Skeletal muscle tissue (tissue), 4 donors: ENCODE data around the gene PIM3. TPM values are rescaled to one million over a fixed set of nuclear protein-coding genes. Genes with fewer than 3 reads are reported as not detected.

Source experiments
- H3K27ac ChIP-seq: one replicate; pipeline ENCODE4 v1.7.0; 2013; ENCODE audit warnings: mild to moderate bottlenecking, low read depth, low read length, inconsistent platforms
- H3K27me3 ChIP-seq, 3 donors: one replicate each; pipeline ENCODE4 v1.7.0; 2013; ENCODE audit warnings: low read length in 3 of 3; ENCODE audit not compliant: control insufficient read depth in 3 of 3, insufficient read depth in 3 of 3
- H3K36me3 ChIP-seq, 3 donors: one replicate each; pipeline ENCODE4 v1.7.0; 2013; ENCODE audit warnings: low read length in 3 of 3; ENCODE audit not compliant: control insufficient read depth in 3 of 3, insufficient read depth in 3 of 3
- H3K4me1 ChIP-seq, 3 donors: one replicate each; pipeline ENCODE4 v1.7.0; 2013; ENCODE audit warnings: low read length in 3 of 3, mild to moderate bottlenecking in 3 of 3; ENCODE audit not compliant: control insufficient read depth in 3 of 3, insufficient read depth in 3 of 3
- H3K4me3 ChIP-seq, 3 donors: one replicate each; pipeline ENCODE4 v1.7.0; 2013; ENCODE audit warnings: low read length in 3 of 3
- H3K9ac ChIP-seq, 3 donors: one replicate each; pipeline ENCODE4 v1.7.0; 2013; ENCODE audit warnings: low read length in 3 of 3, mild to moderate bottlenecking in 3 of 3, moderate library complexity in 2 of 3, low read depth in 1 of 3
- H3K9me3 ChIP-seq, 3 donors: one replicate each; pipeline ENCODE4 v1.7.0; 2013; ENCODE audit warnings: low read length in 3 of 3; ENCODE audit not compliant: control insufficient read depth in 3 of 3
- total RNA-seq: library from RNA; depleted of rRNA; stranded (reverse); fragments of >200 nt; gene quantifications from one replicate; pipeline ENCODE4 v1.2.3, GENCODE V29; 2014
- donor health status: Osteomylitis.

The PIM3 gene
- total RNA-seq, 1 donor from 2014 or later, result 14.6 TPM

DNA sequence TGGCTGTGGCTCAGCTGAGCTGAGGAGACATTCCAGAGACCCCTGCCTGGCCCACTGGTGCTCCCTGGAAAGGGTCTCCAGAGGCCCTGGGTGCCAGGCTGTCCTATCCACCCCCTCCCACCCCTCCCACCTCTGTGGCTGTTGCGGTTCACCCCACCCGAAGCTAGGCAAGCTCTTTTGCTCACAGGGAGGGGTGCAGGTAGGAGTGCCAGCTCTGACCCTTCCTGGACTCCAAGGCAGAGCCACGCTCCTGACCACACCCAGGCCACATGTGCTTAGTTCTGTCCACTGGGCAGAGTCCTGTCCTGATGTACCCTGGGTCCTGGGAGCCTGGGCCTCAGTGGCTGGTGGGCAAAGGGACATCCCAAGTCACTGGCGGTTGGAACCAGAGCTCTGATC is 35.5 kb downstream of the PIM3 start:
- H3K4me3 ChIP-seq, result no peak overlapping the region
- H3K36me3 ChIP-seq, result no peaks in the 10 kb centered on the region
- H3K9ac ChIP-seq, result no peak overlapping the region
- H3K9me3 ChIP-seq, result peaks cover 0 to 3% (median 0%) of the 10 kb centered on the region in 3 donors
- H3K27ac ChIP-seq, result no peak overlapping the region
- H3K27me3 ChIP-seq, result peaks cover 14 to 26% (median 18%) of the 10 kb centered on the region in 3 donors
- H3K4me1 ChIP-seq, result peaks cover 0 to 6% (median 0%) of the 10 kb centered on the region in 3 donors

DNA sequence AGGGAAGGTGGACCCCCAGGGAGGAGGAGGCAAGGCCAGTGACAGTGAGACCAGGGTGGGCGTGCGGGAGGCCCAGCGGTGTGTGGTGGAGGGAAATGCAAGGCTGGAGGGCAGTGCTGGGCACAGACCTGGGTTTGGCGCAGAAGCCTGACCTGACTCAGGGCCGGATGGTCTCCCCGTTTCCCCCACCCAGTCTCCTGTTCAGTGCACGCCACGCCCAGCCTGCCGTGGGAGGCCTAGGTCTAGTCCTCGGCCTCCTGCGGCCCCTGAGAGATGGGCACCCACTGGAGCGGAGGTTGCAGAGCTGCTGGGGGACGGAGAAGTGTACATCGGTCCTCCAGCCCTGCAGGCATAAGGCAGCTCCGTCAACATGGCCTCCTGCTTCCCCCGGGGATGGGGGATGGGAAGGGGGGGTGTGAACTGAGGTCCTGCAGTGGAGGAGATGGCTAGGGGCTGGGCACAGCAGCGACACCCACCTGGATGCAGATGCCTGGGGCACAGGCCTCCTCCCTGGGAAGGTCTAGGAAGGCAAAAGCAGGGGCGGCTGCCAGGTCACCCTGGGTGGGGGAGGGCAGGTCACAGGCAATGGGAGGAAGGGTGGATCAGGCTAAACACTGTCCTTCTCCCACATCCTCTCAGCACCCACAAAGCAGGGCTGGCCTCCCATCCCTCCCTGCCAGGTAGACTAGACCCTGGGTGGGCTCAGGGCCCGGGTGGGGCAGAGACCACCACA is 36.1 kb downstream of the PIM3 start:
- peaks cover 0 to under 1% (median 0%) of the 10 kb centered on the region in 3 donors for H3K9me3 ChIP-seq
- H3K36me3 ChIP-seq, result no peaks in the 10 kb centered on the region
- H3K27me3 ChIP-seq, result peaks cover 18 to 28% (median 19%) of the 10 kb centered on the region in 3 donors
- no peak overlapping the region for H3K27ac ChIP-seq
- peaks cover 0 to 6% (median 0%) of the 10 kb centered on the region in 3 donors for H3K4me1 ChIP-seq
- H3K4me3 ChIP-seq, result no peak overlapping the region
- no peak overlapping the region for H3K9ac ChIP-seq

DNA sequence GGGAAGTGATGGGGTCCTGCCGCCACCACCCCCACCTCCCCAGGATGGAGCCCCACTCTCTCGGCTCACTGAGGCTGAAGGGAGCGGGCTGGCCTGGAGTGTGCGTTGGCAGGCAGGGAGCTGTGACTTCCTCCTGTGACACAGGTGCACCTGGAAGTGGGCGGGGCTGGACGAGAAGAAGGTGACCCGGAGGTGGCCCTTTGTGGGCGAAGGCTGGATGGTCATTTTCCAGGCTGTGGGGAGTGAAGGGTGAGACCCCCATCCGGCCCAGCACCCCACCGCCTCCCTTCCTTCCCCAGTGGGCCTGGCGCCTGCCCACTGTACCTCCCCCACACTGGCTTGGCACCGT is 36.7 kb downstream of the PIM3 start:
- no peaks in the 10 kb centered on the region for H3K36me3 ChIP-seq
- peaks cover 18 to 28% (median 19%) of the 10 kb centered on the region in 3 donors for H3K27me3 ChIP-seq
- no peak overlapping the region for H3K4me3 ChIP-seq
- no peak overlapping the region for H3K27ac ChIP-seq
- no peak overlapping the region for H3K9ac ChIP-seq
- H3K9me3 ChIP-seq, result no peaks in the 10 kb centered on the region
- peaks cover 0 to 6% (median 0%) of the 10 kb centered on the region in 3 donors for H3K4me1 ChIP-seq

DNA sequence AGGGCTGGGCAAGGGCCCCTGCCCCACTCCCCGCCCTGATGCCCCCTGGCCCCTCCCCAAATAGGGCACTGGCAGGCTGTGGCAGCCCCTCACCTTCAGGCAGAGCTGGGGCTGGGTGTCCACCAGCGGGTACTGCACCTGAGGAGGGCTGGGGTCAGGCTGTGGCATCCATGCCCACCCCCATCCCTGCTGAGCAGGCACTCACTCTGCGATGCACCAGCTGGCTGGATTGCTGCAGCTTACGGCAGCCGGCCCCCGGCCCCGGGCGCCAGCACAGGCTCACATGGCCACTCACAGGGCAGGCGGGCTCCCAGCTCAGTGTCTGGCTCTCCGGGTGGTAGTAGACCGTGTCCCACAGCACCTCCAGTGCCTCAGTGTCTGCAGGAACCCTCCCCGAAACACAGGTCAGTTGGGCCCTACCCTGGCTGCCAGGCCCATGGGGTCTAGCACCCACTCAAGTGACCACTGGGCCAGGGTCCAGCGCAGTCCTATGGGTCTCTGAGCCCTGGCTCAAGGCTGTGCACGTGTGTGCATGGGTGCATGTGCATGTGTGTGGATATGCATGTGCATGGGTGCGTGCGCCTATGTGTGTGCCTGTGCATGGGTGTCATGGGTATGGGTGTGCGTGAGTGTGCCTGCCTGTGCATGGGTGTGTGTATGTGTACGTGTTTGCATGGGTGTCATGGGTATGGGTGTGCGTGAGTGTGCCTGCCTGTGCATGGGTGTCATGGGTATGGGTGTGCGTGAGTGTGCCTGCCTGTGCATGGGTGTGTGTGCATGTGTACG is 37.6 kb downstream of the PIM3 start:
- Histone ChIP-seq H3K27ac (no peak overlapping the region), H3K9me3 (no peaks in the 10 kb centered on the region), H3K4me1 (peaks cover 0 to 3% (median 0%) of the 10 kb centered on the region in 3 donors), H3K36me3 (no peaks in the 10 kb centered on the region), H3K9ac (no peak overlapping the region), H3K4me3 (no peak overlapping the region), H3K27me3 (peaks cover 18 to 32% (median 25%) of the 10 kb centered on the region in 3 donors)

DNA sequence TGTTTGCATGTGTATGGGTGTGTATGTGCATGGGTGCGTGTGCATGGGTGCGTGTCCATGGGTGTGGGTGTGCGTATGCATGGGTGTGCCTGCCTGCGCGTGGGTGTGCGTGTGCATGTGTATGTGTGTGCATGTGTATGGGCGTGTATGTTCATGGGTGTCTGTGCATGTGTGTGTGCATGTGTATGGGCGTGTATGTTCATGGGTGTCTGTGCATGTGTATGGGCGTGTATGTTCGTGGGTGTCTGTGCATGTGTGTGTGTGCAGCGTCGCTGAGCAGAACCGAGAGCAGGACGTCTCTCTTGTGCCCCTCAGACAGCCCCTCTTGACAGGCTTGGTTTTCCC is 38.1 kb downstream of the PIM3 start:
- Histone ChIP-seq H3K36me3 (no peaks in the 10 kb centered on the region), H3K27me3 (peaks cover 18 to 32% (median 25%) of the 10 kb centered on the region in 3 donors), H3K4me1 (no peaks in the 10 kb centered on the region), H3K4me3 (no peak overlapping the region), H3K27ac (no peak overlapping the region), H3K9ac (no peak overlapping the region), H3K9me3 (no peaks in the 10 kb centered on the region)

DNA sequence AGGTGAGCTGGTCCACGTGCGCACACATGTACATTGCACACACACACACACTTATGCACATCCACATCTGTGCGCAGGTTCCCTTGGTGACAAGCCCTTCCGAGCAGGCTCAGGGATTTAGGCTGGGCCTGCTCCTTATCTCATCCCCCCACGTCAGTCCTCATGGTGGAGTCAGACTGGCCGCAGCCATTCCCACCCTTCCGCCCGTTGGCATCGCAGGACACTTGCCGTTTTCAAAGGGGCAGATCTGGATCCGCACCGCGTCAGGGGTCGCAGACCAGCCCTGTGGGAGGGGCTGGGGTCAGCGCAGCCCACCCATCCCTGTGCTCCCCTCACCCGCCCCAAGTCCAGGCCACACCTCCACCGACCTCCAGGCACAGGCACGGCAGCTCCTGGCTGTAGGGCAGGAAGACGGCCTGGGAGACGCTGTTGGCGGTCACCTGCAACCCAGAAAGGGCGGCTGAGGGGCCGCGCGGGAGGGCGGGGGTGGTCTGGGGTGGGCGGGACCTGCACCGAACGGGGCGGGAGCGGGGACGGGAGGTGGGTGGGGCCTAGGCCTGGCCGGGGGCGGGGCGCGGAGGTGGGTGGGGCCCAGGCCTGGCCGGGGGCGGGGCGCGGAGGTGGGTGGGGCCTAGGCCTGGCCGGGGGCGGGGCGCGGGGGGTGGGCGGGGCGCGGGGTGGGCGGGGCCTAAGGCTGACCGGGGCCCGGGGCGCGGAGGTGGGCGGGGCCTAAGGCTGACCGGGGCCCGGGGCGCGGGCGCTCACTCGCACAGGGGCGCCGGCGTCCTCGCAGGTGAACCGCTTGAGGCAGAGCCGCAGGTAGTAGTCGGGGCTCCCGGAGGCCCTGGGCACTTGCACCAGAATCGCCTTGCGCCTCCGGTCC is 38.7 kb downstream of the PIM3 start:
- Histone ChIP-seq H3K27me3 (peaks cover 18 to 32% (median 25%) of the 10 kb centered on the region in 3 donors), H3K4me1 (no peaks in the 10 kb centered on the region), H3K36me3 (no peaks in the 10 kb centered on the region), H3K4me3 (no peak overlapping the region), H3K9ac (no peak overlapping the region), H3K27ac (no peak overlapping the region), H3K9me3 (no peaks in the 10 kb centered on the region)

DNA sequence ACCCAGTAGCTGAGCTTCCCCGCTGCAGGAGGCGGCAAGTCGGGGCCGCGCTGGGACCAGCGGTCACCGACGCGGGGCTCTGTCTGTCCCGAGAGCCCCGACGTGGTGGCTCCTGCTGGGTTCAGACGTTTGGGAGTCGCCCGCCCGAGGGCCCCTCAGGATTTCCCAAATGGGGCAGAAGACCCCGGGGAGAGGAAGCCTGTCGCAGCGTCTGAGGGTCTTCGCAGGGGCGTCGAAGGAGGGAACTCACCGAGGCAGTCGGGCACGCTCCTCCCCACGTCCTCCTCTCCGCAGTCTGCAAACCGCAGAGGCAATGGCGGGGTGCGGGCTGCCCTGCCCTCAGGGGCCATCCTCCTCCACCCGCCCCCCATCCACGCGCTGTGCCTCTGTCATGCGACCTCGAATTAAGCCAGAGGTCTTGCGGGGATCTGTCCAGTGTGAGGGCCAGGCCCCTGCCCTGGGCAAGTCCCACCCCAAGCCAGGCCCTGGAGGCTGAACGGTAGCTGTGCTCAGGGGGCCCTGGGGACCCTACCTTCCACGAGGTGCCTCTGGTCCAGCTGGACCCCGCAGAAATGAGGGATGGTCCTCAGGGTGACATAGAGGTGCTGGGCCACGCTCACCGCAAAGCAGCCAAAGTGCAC is 39.5 kb downstream of the PIM3 start:
- peaks cover 21 to 32% (median 25%) of the 10 kb centered on the region in 3 donors for H3K27me3 ChIP-seq
- H3K4me3 ChIP-seq, result no peak overlapping the region
- H3K9ac ChIP-seq, result no peak overlapping the region

DNA sequence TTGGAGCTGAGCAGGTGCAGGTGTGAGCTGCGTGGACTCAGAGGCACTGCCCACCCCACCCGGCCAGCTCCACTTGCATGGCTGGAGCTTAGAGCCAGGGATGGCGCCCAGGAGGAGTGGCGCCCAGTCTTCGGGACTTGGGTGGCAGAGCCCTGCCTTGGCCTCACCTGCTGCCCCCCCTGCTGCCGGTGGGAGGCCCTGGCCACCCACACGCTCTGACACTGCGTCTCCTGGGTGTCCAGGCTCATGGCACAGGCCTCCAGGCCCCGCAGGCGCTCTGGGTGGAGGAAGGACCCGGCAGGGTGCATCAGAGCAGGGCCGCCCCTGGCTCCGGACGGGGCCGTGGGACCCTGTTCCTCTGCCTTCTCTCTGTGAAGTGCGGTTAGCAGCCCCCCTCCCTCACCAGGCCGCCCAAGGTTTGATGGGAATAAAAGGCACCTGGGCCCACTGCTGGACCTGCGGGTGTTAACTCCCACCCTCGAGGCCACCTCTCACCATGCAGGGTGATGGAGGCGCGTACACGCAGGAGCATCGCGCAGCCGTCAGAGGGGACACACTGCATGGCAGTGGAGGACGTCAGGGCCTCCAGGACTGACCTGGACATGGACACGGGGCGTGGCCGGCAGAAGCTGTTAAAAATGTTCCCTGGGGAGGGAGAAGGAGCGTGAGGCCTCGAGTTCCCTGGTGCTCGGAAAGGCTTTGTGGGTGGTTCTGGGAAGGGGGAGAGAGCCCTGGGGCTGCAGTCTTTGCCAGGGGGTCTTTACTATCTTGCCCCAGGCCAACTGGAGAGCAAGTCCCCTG is 40.2 kb downstream of the PIM3 start:
- H3K4me1 ChIP-seq, result no peaks in the 10 kb centered on the region
- no peaks in the 10 kb centered on the region for H3K36me3 ChIP-seq
- H3K4me3 ChIP-seq, result no peak overlapping the region
- H3K9me3 ChIP-seq, result no peaks in the 10 kb centered on the region
- no peak overlapping the region for H3K27ac ChIP-seq
- H3K27me3 ChIP-seq, result peaks cover 21 to 32% (median 25%) of the 10 kb centered on the region in 3 donors
- no peak overlapping the region for H3K9ac ChIP-seq

More for the DNA sequence above, 39.5 kb downstream of the PIM3 start:
- Histone ChIP-seq H3K4me1 (no peaks in the 10 kb centered on the region), H3K9me3 (no peaks in the 10 kb centered on the region), H3K36me3 (no peaks in the 10 kb centered on the region), H3K27ac (no peak overlapping the region)
